ENCODE measurements around the gene HIC2.

- TF ChIP-seq POLR2A (IDR thresholded peaks at IDR 0.05) (no peak), CTCF (IDR thresholded peaks at IDR 0.05) (no peak), POLR2AphosphoS5 (IDR thresholded peaks at IDR 0.05) (no peak), EP300 (IDR thresholded peaks at IDR 0.05) (no peak)
Observed at GRCh38 chr22:21448627-21449416, 31.7 kb downstream of the HIC2 start.
